ENCODE results near the gene OR2Z1.

OR2Z1 gene

GRCh38 chr19:8678244-8678807, 43.1 kb upstream of the OR2Z1 start:
- no peaks in the 10 kb centered on the region for H3K36me3 ChIP-seq (ENCODE audit: control insufficient read depth, low read length)
- no peaks in the 10 kb centered on the region for H3F3A ChIP-seq (ENCODE audit: control insufficient read depth, insufficient read depth)
- no peaks in the 10 kb centered on the region for H3K4me1 ChIP-seq (ENCODE audit: control insufficient read depth, low read length)
- no peaks in the 10 kb centered on the region for H3K9me3 ChIP-seq (ENCODE audit: control insufficient read depth, insufficient read depth, low read length)
- H3K27ac ChIP-seq (ENCODE audit: low read depth, low read length), result no peak overlapping the region
- H3K4me3 ChIP-seq (ENCODE audit: low read length), result no peak overlapping the region
- H4K20me1 ChIP-seq (ENCODE audit: control insufficient read depth, insufficient read depth, low read depth, low read length), result no peaks in the 10 kb centered on the region
- H3K9me2 ChIP-seq (replicated peaks; ENCODE audit: control insufficient read depth, low read length), result no peaks in the 10 kb centered on the region
- H3K4me2 ChIP-seq (ENCODE audit: low read length), result no peak overlapping the region
- no peak for TF ChIP-seq CTCF (IDR thresholded peaks at IDR 0.05; ENCODE audit: low read depth, low read length, poor library complexity, severe bottlenecking)
- TF ChIP-seq EZH2phosphoT487 (IDR thresholded peaks at IDR 0.05; ENCODE audit: borderline replicate concordance, low read length), result no peak
- H3K79me2 ChIP-seq (ENCODE audit: control insufficient read depth, low read length), result no peaks in the 10 kb centered on the region
- peaks cover 2% of the 10 kb centered on the region; the same call in 1 of the 2 replicates for H3K27me3 ChIP-seq (ENCODE audit: control insufficient read depth, low read length)

GRCh38 chr19:8680676-8681344, 40.6 kb upstream of the OR2Z1 start:
- H3K27ac ChIP-seq (ENCODE audit: low read depth, low read length), result no peak overlapping the region
- H4K20me1 ChIP-seq (ENCODE audit: control insufficient read depth, insufficient read depth, low read depth, low read length), result no peaks in the 10 kb centered on the region
- H3K4me1 ChIP-seq (ENCODE audit: control insufficient read depth, low read length), result no peaks in the 10 kb centered on the region
- H3K79me2 ChIP-seq (ENCODE audit: control insufficient read depth, low read length), result no peaks in the 10 kb centered on the region
- H3K4me3 ChIP-seq (ENCODE audit: low read length), result no peak overlapping the region
- no peaks in the 10 kb centered on the region for H3K9me2 ChIP-seq (replicated peaks; ENCODE audit: control insufficient read depth, low read length)
- no peak overlapping the region for H3K4me2 ChIP-seq (ENCODE audit: low read length)
- no peaks in the 10 kb centered on the region for H3K9me3 ChIP-seq (ENCODE audit: control insufficient read depth, insufficient read depth, low read length)
- H3K27me3 ChIP-seq (ENCODE audit: control insufficient read depth, low read length), result no peaks in the 10 kb centered on the region
- no peaks in the 10 kb centered on the region for H3K36me3 ChIP-seq (ENCODE audit: control insufficient read depth, low read length)
- TF ChIP-seq CTCF (IDR thresholded peaks at IDR 0.05; ENCODE audit: low read depth, low read length, poor library complexity, severe bottlenecking) (no peak), EZH2phosphoT487 (IDR thresholded peaks at IDR 0.05; ENCODE audit: borderline replicate concordance, low read length) (no peak)
- H3F3A ChIP-seq (ENCODE audit: control insufficient read depth, insufficient read depth), result no peaks in the 10 kb centered on the region

DNA sequence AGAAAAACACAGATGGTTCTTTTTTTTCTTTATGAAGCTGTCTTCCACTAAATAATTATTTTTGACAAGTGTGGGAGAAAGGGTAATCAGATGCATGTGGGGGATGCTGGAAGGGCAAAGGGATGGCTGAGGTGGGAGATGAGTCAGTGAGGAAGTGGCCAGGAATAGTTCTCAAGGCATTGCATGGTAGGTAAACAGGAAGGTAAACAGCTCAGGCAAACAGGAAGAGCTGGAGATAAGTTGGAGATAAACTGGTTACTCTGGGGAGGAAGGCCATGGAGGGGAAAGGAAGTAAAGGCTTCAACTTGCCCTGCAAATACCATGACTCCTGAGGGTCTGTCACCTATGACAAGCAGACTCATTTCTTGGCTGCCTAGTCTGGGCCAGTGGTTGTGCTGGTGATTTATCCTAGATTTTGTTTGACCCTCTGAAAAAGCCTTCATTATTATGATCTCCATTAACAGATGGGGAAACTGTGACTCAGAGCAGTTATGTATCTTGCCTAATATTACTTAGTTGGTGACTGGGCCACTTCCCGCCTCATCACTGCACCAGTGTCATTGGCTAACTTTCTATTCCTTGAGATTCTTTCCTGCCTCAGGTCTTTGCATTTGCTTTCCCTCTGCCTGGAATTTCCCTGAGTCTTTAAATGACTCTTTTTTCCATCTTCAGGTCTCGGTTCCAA, 39.9 kb upstream of the OR2Z1 start:
- no peaks in the 10 kb centered on the region for H3K27me3 ChIP-seq (ENCODE audit: control insufficient read depth, low read length)
- no peak for TF ChIP-seq EZH2phosphoT487 (IDR thresholded peaks at IDR 0.05; ENCODE audit: borderline replicate concordance, low read length)
- TF ChIP-seq CTCF (IDR thresholded peaks at IDR 0.05; ENCODE audit: low read depth, low read length, poor library complexity, severe bottlenecking), result no peak

More for the DNA sequence above, 39.9 kb upstream of the OR2Z1 start:
- H3K9me3 ChIP-seq (ENCODE audit: control insufficient read depth, insufficient read depth, low read length), result no peaks in the 10 kb centered on the region
- no peaks in the 10 kb centered on the region for H3K4me1 ChIP-seq (ENCODE audit: control insufficient read depth, low read length)
- no peaks in the 10 kb centered on the region for H3F3A ChIP-seq (ENCODE audit: control insufficient read depth, insufficient read depth)
- H3K27ac ChIP-seq (ENCODE audit: low read depth, low read length), result no peak overlapping the region
- H3K79me2 ChIP-seq (ENCODE audit: control insufficient read depth, low read length), result no peaks in the 10 kb centered on the region
- H3K4me2 ChIP-seq (ENCODE audit: low read length), result no peak overlapping the region
- no peak overlapping the region for H3K4me3 ChIP-seq (ENCODE audit: low read length)
- no peaks in the 10 kb centered on the region for H3K9me2 ChIP-seq (replicated peaks; ENCODE audit: control insufficient read depth, low read length)
- no peaks in the 10 kb centered on the region for H4K20me1 ChIP-seq (ENCODE audit: control insufficient read depth, insufficient read depth, low read depth, low read length)
- H3K36me3 ChIP-seq (ENCODE audit: control insufficient read depth, low read length), result no peaks in the 10 kb centered on the region
